ENCODE data around the gene LCLAT1. TPM values are rescaled to one million over a fixed set of nuclear protein-coding genes. Genes with fewer than 3 reads are reported as not detected.

The LCLAT1 gene
- total RNA-seq, 4 donors from 2014 or later: 24.9 to 62.9 (median 36.3) TPM

DNA sequence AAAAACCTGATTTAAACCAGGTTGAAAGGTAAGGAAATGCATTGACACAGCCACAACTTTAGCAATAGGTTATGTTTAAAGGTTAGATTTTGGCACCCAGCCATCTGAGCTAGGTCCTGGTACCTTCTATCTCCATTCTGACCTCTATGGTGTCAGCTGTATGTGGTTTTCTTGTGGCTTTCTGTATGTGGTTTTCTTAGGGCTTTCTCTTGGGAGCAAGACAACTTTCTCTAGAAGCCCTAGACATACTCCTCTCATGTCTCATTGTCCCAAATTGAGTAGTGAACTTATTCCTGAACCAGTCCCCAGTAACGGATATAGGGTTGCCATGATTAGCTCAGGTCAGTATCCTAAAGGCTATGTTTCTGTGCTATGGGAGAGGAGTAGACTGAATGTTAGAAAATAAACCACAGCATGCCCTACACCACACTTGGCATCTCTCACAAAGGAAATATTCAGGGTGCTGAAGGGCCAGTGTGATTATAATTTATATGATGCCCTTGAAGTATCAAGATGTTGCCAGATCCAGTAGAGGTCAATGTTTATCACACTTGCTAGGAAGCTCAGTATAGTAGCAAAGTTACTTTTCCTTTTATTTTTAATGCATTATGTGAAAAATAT, 184.1 kb downstream of the LCLAT1 start:
- H3K4me1 ChIP-seq: no peaks in the 10 kb centered on the region
- H3K27ac ChIP-seq (replicated peaks in 1 of 4): no peak overlapping the region
- H3K9me3 ChIP-seq: no peaks in the 10 kb centered on the region
- H3K4me3 ChIP-seq: no peak overlapping the region
- 39% methylated on average over 1 of the region's 1 CpG for WGBS
- H3K27me3 ChIP-seq: no peaks in the 10 kb centered on the region
- intact Hi-C loops (cut with DNase I): no loop called here
- TF ChIP-seq EP300 (IDR thresholded peaks at IDR 0.05) (no peak), POLR2A (IDR thresholded peaks at IDR 0.05; ENCODE audit: low read depth) (no peak), POLR2AphosphoS5 (IDR thresholded peaks at IDR 0.05) (no peak)
- TF ChIP-seq, protein P1, sequence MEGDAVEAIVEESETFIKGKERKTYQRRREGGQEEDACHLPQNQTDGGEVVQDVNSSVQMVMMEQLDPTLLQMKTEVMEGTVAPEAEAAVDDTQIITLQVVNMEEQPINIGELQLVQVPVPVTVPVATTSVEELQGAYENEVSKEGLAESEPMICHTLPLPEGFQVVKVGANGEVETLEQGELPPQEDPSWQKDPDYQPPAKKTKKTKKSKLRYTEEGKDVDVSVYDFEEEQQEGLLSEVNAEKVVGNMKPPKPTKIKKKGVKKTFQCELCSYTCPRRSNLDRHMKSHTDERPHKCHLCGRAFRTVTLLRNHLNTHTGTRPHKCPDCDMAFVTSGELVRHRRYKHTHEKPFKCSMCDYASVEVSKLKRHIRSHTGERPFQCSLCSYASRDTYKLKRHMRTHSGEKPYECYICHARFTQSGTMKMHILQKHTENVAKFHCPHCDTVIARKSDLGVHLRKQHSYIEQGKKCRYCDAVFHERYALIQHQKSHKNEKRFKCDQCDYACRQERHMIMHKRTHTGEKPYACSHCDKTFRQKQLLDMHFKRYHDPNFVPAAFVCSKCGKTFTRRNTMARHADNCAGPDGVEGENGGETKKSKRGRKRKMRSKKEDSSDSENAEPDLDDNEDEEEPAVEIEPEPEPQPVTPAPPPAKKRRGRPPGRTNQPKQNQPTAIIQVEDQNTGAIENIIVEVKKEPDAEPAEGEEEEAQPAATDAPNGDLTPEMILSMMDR (IDR thresholded peaks at IDR 0.05): no peak
- DNase-seq (ENCODE audit: extremely low spot score): no peak
- no peaks in the 10 kb centered on the region for H3K36me3 ChIP-seq

- intact Hi-C loops (cut with DNase I): no loop called here
- H3K36me3 ChIP-seq: no peaks in the 10 kb centered on the region
- H3K9me3 ChIP-seq: no peaks in the 10 kb centered on the region
- 96% methylated on average over 4 of the region's 4 CpGs for WGBS
- H3K27me3 ChIP-seq: no peaks in the 10 kb centered on the region
- no peak for TF ChIP-seq POLR2A (IDR thresholded peaks at IDR 0.05; ENCODE audit: low read depth)
- TF ChIP-seq POLR2AphosphoS5 (IDR thresholded peaks at IDR 0.05): no peak
- no peak for TF ChIP-seq EP300 (IDR thresholded peaks at IDR 0.05)
- TF ChIP-seq, protein P1 (IDR thresholded peaks at IDR 0.05): no peak
- DNase-seq (ENCODE audit: extremely low spot score): no peak
- H3K27ac ChIP-seq (replicated peaks in 1 of 4): no peak overlapping the region
- no peak overlapping the region for H3K4me3 ChIP-seq
- H3K4me1 ChIP-seq: no peaks in the 10 kb centered on the region
Measured at GRCh38 chr2:30633039-30633438, 186.0 kb downstream of the LCLAT1 start.

DNA sequence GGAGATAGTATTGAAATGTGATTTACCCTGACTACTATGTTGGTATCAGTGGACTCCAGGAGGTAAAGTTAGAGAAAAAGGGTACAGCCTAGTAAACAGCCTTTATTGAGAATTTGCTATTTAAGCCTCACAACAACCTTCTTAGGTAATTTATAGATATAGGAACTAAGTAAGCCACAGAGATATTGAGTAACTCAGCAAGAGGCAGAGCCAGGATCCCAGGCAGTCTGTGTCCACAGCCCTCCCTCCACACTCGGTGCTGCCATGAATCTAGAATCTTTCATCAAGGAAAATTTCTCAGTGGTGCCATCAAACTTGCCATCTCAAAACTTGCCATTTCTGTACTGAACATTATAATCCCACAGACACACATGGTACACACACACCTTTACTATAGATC, 189.3 kb downstream of the LCLAT1 start:
- Histone ChIP-seq H3K27ac (replicated peaks in 1 of 4) (no peak overlapping the region), H3K4me1 (peaks cover 0 to 7% (median 4%) of the 10 kb centered on the region in 4 donors), H3K4me3 (no peak overlapping the region), H3K36me3 (peaks cover 0 to 13% (median 7%) of the 10 kb centered on the region in 4 donors), H3K27me3 (no peaks in the 10 kb centered on the region), H3K9me3 (no peaks in the 10 kb centered on the region)
- TF ChIP-seq, protein P1 (IDR thresholded peaks at IDR 0.05): no peak
- TF ChIP-seq POLR2A (IDR thresholded peaks at IDR 0.05; ENCODE audit: low read depth): no peak
- no peak for TF ChIP-seq POLR2AphosphoS5 (IDR thresholded peaks at IDR 0.05)
- TF ChIP-seq EP300 (IDR thresholded peaks at IDR 0.05): no peak
- intact Hi-C loops (cut with DNase I): no loop called here
- DNase-seq (ENCODE audit: extremely low spot score): no peak
- 76% methylated on average over 1 of the region's 1 CpG for WGBS

DNA sequence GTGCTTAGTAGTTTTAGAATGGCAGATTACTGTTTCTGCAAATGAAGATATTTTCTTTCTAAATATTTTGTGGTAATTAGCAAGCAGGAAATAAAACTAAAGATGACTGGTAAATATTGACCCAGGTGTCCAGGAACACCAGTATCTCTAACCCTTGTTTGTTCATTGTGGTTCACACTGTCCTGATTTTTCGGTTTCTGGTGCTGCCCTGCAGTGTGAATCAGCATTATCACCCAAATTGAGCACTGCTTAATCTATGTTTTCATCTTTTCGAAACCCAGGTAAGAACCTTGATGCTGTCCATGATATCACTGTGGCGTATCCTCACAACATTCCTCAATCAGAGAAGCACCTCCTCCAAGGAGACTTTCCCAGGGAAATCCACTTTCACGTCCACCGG, 192.8 kb downstream of the LCLAT1 start:
- peaks cover 0 to 23% (median 7%) of the 10 kb centered on the region in 4 donors for H3K4me1 ChIP-seq
- H3K27me3 ChIP-seq: no peaks in the 10 kb centered on the region
- H3K4me3 ChIP-seq: no peak overlapping the region
- DNase-seq (ENCODE audit: extremely low spot score): no peak
- intact Hi-C loops (cut with DNase I): no loop called here
- H3K27ac ChIP-seq (replicated peaks in 1 of 4): no peak overlapping the region
- WGBS: 93% methylated on average over 5 of the region's 5 CpGs
- H3K9me3 ChIP-seq: no peaks in the 10 kb centered on the region
- peaks cover 0 to 20% (median 7%) of the 10 kb centered on the region in 4 donors for H3K36me3 ChIP-seq
- TF ChIP-seq EP300 (IDR thresholded peaks at IDR 0.05): no peak
- no peak for TF ChIP-seq POLR2AphosphoS5 (IDR thresholded peaks at IDR 0.05)
- TF ChIP-seq POLR2A (IDR thresholded peaks at IDR 0.05; ENCODE audit: low read depth): no peak
- TF ChIP-seq, protein P1 (IDR thresholded peaks at IDR 0.05): no peak
